Activated T-helper 17 cell treated with anti-CD3 and anti-CD28 coated beads, Interleukin-2, amount 50 U/mL, for 72 hours (primary cell): ENCODE data around the gene PLCB2. TPM values are rescaled to one million over a fixed set of nuclear protein-coding genes. Genes with fewer than 3 reads are reported as not detected.
A peak's percentile ranks its signal among the peaks of the same experiment; 100 is the strongest.

Experiments
- ATAC-seq: fragments of 150-1000 bp; cut with Tn5 transposase; replicated peaks from 2 replicates; pipeline ENCODE4 v1.10.0; 2021; ENCODE audit warnings: mild to moderate bottlenecking, moderate library complexity
- H3K27ac Mint-ChIP-seq: one replicate; pipeline ENCODE4 v1.8.0; 2022; ENCODE audit warnings: mixed read lengths
- H3K27me3 Mint-ChIP-seq: one replicate; pipeline ENCODE4 v1.8.0; 2022; ENCODE audit warnings: mixed read lengths
- H3K36me3 Mint-ChIP-seq: one replicate; pipeline ENCODE4 v1.8.0; 2022; ENCODE audit warnings: low read depth, mild to moderate bottlenecking, mixed read lengths
- H3K4me1 Mint-ChIP-seq: one replicate; pipeline ENCODE4 v1.8.0; 2022; ENCODE audit warnings: mixed read lengths
- H3K4me3 Mint-ChIP-seq: one replicate; pipeline ENCODE4 v1.8.0; 2022; ENCODE audit warnings: mild to moderate bottlenecking, mixed read lengths
- H3K9me3 Mint-ChIP-seq: one replicate; pipeline ENCODE4 v1.8.0; 2022; ENCODE audit warnings: mixed read lengths
- total RNA-seq, 2 donors: library from RNA; stranded (reverse); gene quantifications; one replicate each; pipeline ENCODE4 v1.2.3, GENCODE V29; 2022

The PLCB2 gene
- total RNA-seq, 2 donors from 2014 or later = 111 to 116 TPM

DNA sequence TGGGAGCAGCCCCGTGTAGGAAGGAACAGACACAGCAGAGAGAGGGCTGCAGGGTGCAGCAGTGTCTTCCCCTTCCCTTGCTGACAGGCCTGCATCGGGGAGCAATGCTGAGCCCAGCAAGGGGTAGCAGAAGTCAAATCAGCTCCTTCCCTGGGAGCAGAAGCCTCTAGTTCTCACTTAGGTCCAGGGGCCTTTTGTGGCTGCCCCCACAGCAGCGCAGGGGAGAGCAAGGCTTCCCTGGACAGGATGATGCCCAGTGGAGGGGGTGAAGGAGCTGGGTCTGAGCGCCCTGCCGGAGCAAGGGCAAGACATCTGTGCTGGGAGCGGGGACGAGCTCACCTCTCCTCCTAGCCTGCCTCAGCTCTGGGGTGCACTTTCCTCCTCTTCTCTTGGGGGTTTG, 827 bp downstream of the PLCB2 start:
- peak; percentile 18 for ATAC-seq
- Mint-ChIP-seq H3K4me3 (peak overlapping the region; percentile 88), H3K27ac (peak overlapping the region; percentile 94), H3K9me3 (no peaks in the 10 kb centered on the region), H3K27me3 (no peaks in the 10 kb centered on the region), H3K36me3 (peaks cover 29% of the 10 kb centered on the region), H3K4me1 (peaks cover 18% of the 10 kb centered on the region)

GRCh38 chr15:40306371-40306770, 1.4 kb downstream of the PLCB2 start:
- peak overlapping the region; percentile 88 for H3K4me3 Mint-ChIP-seq
- H3K36me3 Mint-ChIP-seq = peaks cover 35% of the 10 kb centered on the region
- peak overlapping the region; percentile 94 for H3K27ac Mint-ChIP-seq
- no peak for ATAC-seq
- H3K4me1 Mint-ChIP-seq = peaks cover 18% of the 10 kb centered on the region
- H3K27me3 Mint-ChIP-seq = no peaks in the 10 kb centered on the region
- H3K9me3 Mint-ChIP-seq = no peaks in the 10 kb centered on the region

DNA sequence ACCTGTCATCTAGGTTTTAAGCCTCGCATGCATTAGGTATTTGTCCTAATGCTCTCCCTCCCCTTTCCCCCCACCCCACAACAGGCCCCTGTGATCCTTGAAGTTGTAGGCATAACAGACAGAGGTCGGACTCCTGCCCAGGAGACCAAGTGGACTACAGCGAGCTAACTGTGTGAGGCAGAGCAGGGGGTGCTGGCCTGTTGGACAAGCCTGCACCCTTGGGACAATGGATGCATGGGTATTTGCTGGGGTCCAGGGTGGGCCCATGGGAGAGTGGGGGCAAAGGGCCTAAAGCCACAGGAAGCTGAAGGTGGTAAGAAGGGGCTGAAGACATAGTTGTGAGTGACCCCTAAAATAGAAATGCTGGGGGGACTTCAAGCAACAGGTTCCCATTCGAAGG, 2.5 kb downstream of the PLCB2 start:
- Mint-ChIP-seq H3K27me3 (no peaks in the 10 kb centered on the region), H3K9me3 (no peaks in the 10 kb centered on the region), H3K27ac (no peak overlapping the region), H3K36me3 (peaks cover 45% of the 10 kb centered on the region), H3K4me3 (peak overlapping the region; percentile 88), H3K4me1 (peaks cover 18% of the 10 kb centered on the region)
- ATAC-seq = no peak

- Mint-ChIP-seq H3K27ac (peak overlapping the region; percentile 80), H3K9me3 (no peaks in the 10 kb centered on the region), H3K27me3 (no peaks in the 10 kb centered on the region), H3K4me3 (no peak overlapping the region), H3K36me3 (peaks cover 62% of the 10 kb centered on the region), H3K4me1 (peaks cover 18% of the 10 kb centered on the region)
- no peak for ATAC-seq
These were observed 4.2 kb downstream of the PLCB2 start for GRCh38 chr15:40303576-40303975.

DNA sequence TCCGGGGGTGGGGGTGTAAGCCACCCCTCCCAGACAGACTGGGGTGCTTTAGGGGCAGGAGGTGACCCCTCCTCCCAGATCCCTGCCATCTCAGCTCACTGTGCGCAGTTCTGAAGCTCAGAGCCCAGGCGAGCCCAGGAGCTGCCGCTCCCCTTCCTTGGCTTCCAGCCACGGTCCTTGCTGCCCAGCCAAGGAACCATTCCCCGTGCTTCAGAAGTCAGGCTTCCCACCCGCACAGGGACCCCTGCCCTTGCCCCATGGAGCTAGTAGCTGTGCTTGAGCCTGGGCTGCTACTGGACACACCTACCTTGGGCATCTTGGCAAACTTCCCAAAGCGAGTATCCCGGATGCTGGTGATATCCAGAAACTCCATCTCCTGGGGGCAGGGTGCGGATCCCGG, 4.8 kb downstream of the PLCB2 start:
- H3K4me3 Mint-ChIP-seq = no peak overlapping the region
- H3K9me3 Mint-ChIP-seq = no peaks in the 10 kb centered on the region
- H3K27ac Mint-ChIP-seq = no peak overlapping the region
- no peaks in the 10 kb centered on the region for H3K27me3 Mint-ChIP-seq
- H3K36me3 Mint-ChIP-seq = peaks cover 62% of the 10 kb centered on the region
- peaks cover 18% of the 10 kb centered on the region for H3K4me1 Mint-ChIP-seq
- ATAC-seq = no peak

- peaks cover 18% of the 10 kb centered on the region for H3K4me1 Mint-ChIP-seq
- peaks cover 62% of the 10 kb centered on the region for H3K36me3 Mint-ChIP-seq
- no peaks in the 10 kb centered on the region for H3K9me3 Mint-ChIP-seq
- no peak overlapping the region for H3K4me3 Mint-ChIP-seq
- H3K27me3 Mint-ChIP-seq = no peaks in the 10 kb centered on the region
- H3K27ac Mint-ChIP-seq = no peak overlapping the region
- no peak for ATAC-seq
These were observed 5.3 kb downstream of the PLCB2 start for GRCh38 chr15:40302288-40302886.

- no peaks in the 10 kb centered on the region for H3K27me3 Mint-ChIP-seq
- H3K9me3 Mint-ChIP-seq = no peaks in the 10 kb centered on the region
- H3K36me3 Mint-ChIP-seq = peaks cover 62% of the 10 kb centered on the region
- H3K27ac Mint-ChIP-seq = no peak overlapping the region
- H3K4me1 Mint-ChIP-seq = peaks cover 16% of the 10 kb centered on the region
- no peak overlapping the region for H3K4me3 Mint-ChIP-seq
- no peak for ATAC-seq
These were observed 6.1 kb downstream of the PLCB2 start for GRCh38 chr15:40301467-40302179.

- Mint-ChIP-seq H3K36me3 (peaks cover 62% of the 10 kb centered on the region), H3K27me3 (no peaks in the 10 kb centered on the region), H3K27ac (no peak overlapping the region), H3K4me1 (peaks cover 11% of the 10 kb centered on the region), H3K4me3 (no peak overlapping the region), H3K9me3 (no peaks in the 10 kb centered on the region)
- no peak for ATAC-seq
These were observed 7.0 kb downstream of the PLCB2 start for GRCh38 chr15:40300771-40301170.

DNA sequence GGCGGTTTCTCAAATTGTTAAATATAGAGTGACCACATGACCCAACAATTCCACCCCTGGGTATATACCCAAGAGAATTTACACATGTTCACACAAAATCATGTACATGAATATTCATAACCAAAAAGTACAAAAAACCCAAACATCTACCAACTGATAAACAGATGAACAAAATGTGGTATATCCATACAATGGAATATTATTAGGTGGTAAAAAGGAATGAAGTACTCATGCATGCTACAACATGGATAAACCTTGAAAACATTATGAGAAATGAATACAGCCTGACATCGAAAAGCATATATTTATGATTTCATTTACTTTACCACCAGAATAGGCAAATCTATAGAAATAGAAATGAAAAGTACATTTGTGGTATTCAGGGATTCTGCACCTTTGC, 7.4 kb downstream of the PLCB2 start:
- no peak overlapping the region for H3K27ac Mint-ChIP-seq
- ATAC-seq = no peak
- H3K36me3 Mint-ChIP-seq = peaks cover 62% of the 10 kb centered on the region
- H3K4me3 Mint-ChIP-seq = no peak overlapping the region
- no peaks in the 10 kb centered on the region for H3K9me3 Mint-ChIP-seq
- H3K27me3 Mint-ChIP-seq = no peaks in the 10 kb centered on the region
- peaks cover 11% of the 10 kb centered on the region for H3K4me1 Mint-ChIP-seq

- H3K27ac Mint-ChIP-seq = no peak overlapping the region
- H3K36me3 Mint-ChIP-seq = peaks cover 48% of the 10 kb centered on the region
- no peaks in the 10 kb centered on the region for H3K27me3 Mint-ChIP-seq
- no peaks in the 10 kb centered on the region for H3K4me1 Mint-ChIP-seq
- no peak overlapping the region for H3K4me3 Mint-ChIP-seq
- no peak for ATAC-seq
- no peaks in the 10 kb centered on the region for H3K9me3 Mint-ChIP-seq
These were observed 9.4 kb downstream of the PLCB2 start for GRCh38 chr15:40298216-40298935.

- H3K27me3 Mint-ChIP-seq = no peaks in the 10 kb centered on the region
- H3K9me3 Mint-ChIP-seq = no peaks in the 10 kb centered on the region
- H3K27ac Mint-ChIP-seq = peak overlapping the region; percentile 13
- ATAC-seq = no peak
- no peak overlapping the region for H3K4me3 Mint-ChIP-seq
- no peaks in the 10 kb centered on the region for H3K4me1 Mint-ChIP-seq
- peaks cover 38% of the 10 kb centered on the region for H3K36me3 Mint-ChIP-seq
These were observed 10.4 kb downstream of the PLCB2 start for GRCh38 chr15:40297356-40297755.

GRCh38 chr15:40296561-40297230, 11.0 kb downstream of the PLCB2 start:
- H3K4me3 Mint-ChIP-seq = no peak overlapping the region
- H3K27ac Mint-ChIP-seq = peak overlapping the region; percentile 13
- no peaks in the 10 kb centered on the region for H3K9me3 Mint-ChIP-seq
- no peak for ATAC-seq
- H3K36me3 Mint-ChIP-seq = peaks cover 31% of the 10 kb centered on the region
- no peaks in the 10 kb centered on the region for H3K27me3 Mint-ChIP-seq
- H3K4me1 Mint-ChIP-seq = no peaks in the 10 kb centered on the region

GRCh38 chr15:40295877-40296560, 11.7 kb downstream of the PLCB2 start:
- Mint-ChIP-seq H3K27ac (peak overlapping the region; percentile 13), H3K27me3 (no peaks in the 10 kb centered on the region), H3K9me3 (no peaks in the 10 kb centered on the region), H3K4me3 (no peak overlapping the region), H3K4me1 (no peaks in the 10 kb centered on the region), H3K36me3 (peaks cover 24% of the 10 kb centered on the region)
- no peak for ATAC-seq

GRCh38 chr15:40295297-40295696, 12.4 kb downstream of the PLCB2 start:
- no peak overlapping the region for H3K27ac Mint-ChIP-seq
- H3K4me3 Mint-ChIP-seq = no peak overlapping the region
- no peaks in the 10 kb centered on the region for H3K27me3 Mint-ChIP-seq
- peaks cover 20% of the 10 kb centered on the region for H3K36me3 Mint-ChIP-seq
- no peaks in the 10 kb centered on the region for H3K9me3 Mint-ChIP-seq
- no peaks in the 10 kb centered on the region for H3K4me1 Mint-ChIP-seq
- ATAC-seq = no peak
